Dermis blood vessel endothelial cell (primary cell): ENCODE data around the gene RNASE9. TPM values are rescaled to one million over a fixed set of nuclear protein-coding genes. Genes with fewer than 3 reads are reported as not detected.
A peak's percentile ranks its signal among the peaks of the same experiment; 100 is the strongest.
"Not testable (repeated sequence)": the region's sequence is repeated elsewhere in the genome, so short reads cannot be mapped to it uniquely, and the experiment has no call there.

ENCODE experiments used
- DNase-seq: peaks from one replicate; pipeline ENCODE4 v3.0.0; 2010
- total RNA-seq: library from RNA; depleted of rRNA; stranded (reverse); fragments of >200 nt; gene quantifications from 2 replicates; pipeline ENCODE4 v1.2.3, GENCODE V29; 2014

Gene RNASE9
- total RNA-seq, 1 donor from 2014 or later, result not detected

GRCh38 chr14:20572382-20572990 lies 11.6 kb upstream of the RNASE9 start:
- not testable (repeated sequence) for DNase-seq

GRCh38 chr14:20570720-20571119 lies 9.9 kb upstream of the RNASE9 start:
- not testable (repeated sequence) for DNase-seq

- not testable (repeated sequence) for DNase-seq
Measured at GRCh38 chr14:20569865-20570264, 9.0 kb upstream of the RNASE9 start.

- no peak for DNase-seq
Measured at GRCh38 chr14:20569066-20569465, 8.2 kb upstream of the RNASE9 start.

- DNase-seq, result no peak
Measured at GRCh38 chr14:20568393-20568792, 7.5 kb upstream of the RNASE9 start.

- not testable (repeated sequence) for DNase-seq
Measured at GRCh38 chr14:20567199-20567598, 6.4 kb upstream of the RNASE9 start.

GRCh38 chr14:20564501-20564997 lies 3.7 kb upstream of the RNASE9 start:
- no peak for DNase-seq

- DNase-seq, result no peak
Measured at GRCh38 chr14:20563971-20564370, 3.1 kb upstream of the RNASE9 start.

- DNase-seq, result no peak
Measured at GRCh38 chr14:20559461-20559904, 1.4 kb downstream of the RNASE9 start.

- no peak for DNase-seq
Measured at GRCh38 chr14:20557212-20557542, 3.7 kb downstream of the RNASE9 start.

GRCh38 chr14:20556500-20557211 lies 4.2 kb downstream of the RNASE9 start:
- no peak for DNase-seq

GRCh38 chr14:20555845-20556244 lies 5.0 kb downstream of the RNASE9 start:
- DNase-seq, result no peak

GRCh38 chr14:20553024-20553423 lies 7.8 kb downstream of the RNASE9 start:
- DNase-seq, result no peak

- no peak for DNase-seq
Measured at GRCh38 chr14:20551606-20552005, 9.2 kb downstream of the RNASE9 start.

- DNase-seq, result no peak
Measured at GRCh38 chr14:20550926-20551325, 9.9 kb downstream of the RNASE9 start.

- no peak for DNase-seq
Measured at GRCh38 chr14:20548414-20549158, 12.3 kb downstream of the RNASE9 start.

GRCh38 chr14:20546877-20547276 lies 14.0 kb downstream of the RNASE9 start:
- no peak for DNase-seq

GRCh38 chr14:20539906-20540305 lies 20.9 kb downstream of the RNASE9 start:
- no peak for DNase-seq

- DNase-seq, result peak; percentile 86
Measured at GRCh38 chr14:20530771-20531571, 29.9 kb downstream of the RNASE9 start.

- no peak for DNase-seq
Measured at GRCh38 chr14:20529806-20530205, 31.0 kb downstream of the RNASE9 start.

GRCh38 chr14:20524027-20524426 lies 36.8 kb downstream of the RNASE9 start:
- DNase-seq, result no peak

GRCh38 chr14:20522332-20522731 lies 38.5 kb downstream of the RNASE9 start:
- DNase-seq, result no peak

- peak; percentile 85 for DNase-seq
Measured at GRCh38 chr14:20516921-20517320, 43.9 kb downstream of the RNASE9 start.
